Cardiac fibroblast (primary cell): ENCODE data around the gene CTSF.

ENCODE experiments used
- DNase-seq, 2 donors: peaks; one replicate each; pipeline versions ENCODE4 v3.0.0 to v3.0.0-alpha.2; 2010; ENCODE audit warnings: low read depth in 2 of 2
- H3K4me3 ChIP-seq, 2 donors: replicated peaks in 1 of 2; 1 replicate in 1 of 2; 2 replicates in 1 of 2; pipeline ENCODE4 v1.5.1; 2011; ENCODE audit warnings: low read depth in 2 of 2, low read length in 2 of 2, mild to moderate bottlenecking in 2 of 2, moderate library complexity in 1 of 2
- CTCF ChIP-seq: IDR thresholded peaks from one replicate; pipeline ENCODE4 v1.5.1; 2011; ENCODE audit warnings: low read depth, mild to moderate bottlenecking, low read length, inconsistent platforms

CTSF gene

DNA sequence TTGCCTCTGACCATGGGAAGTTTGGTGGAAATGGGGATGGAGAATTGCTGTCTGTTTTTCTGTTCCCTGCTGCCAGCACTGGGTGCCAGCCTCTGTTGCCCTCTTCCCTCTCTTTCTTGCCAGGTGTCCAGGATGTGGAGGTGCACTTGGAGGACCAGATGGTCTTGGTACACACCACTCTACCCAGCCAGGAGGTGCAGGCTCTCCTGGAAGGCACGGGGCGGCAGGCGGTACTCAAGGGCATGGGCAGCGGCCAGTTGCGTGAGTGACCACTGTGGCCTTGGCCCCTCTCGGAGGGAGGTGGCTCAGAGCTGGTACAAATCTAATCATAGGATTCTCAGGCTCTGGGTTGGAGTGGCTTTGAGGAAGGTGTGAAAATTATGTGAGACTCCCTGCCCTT lies 30.6 kb upstream of the CTSF start:
- H3K4me3 ChIP-seq, result no peak overlapping the region
- no peak for TF ChIP-seq CTCF
- no peak for DNase-seq

DNA sequence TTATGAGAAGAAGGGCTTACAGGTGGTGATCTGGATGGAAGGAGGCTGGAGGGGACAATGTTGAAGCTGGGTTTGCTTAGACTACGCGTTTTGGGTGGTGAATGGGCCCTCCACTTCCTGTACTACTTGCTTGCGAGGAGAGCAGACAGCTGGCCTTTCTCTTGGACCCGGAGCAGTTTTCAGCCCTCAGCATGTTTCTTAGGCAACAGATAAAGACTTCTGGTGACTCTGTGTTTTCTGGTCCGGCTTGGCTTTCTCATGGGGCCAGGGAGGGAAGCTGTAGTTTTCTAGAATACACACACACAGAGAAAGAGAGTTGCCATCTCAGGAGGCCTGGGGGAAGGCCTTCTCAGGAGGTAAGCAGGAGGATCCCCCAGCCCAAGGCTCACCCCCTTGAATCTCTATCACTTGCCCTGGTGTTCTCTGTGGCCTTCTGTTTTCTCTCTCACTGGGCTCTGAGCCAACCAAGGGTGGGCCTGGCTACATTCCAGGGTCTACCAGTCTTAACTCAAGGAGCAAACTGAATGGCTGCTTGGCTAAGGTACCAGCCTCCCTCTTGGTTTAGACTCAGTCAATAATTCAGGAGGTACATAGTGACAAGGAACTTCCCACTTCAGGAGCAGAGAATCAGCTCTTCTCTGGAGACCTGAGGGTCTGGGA lies 27.0 kb upstream of the CTSF start:
- H3K4me3 ChIP-seq, result no peak overlapping the region
- peak; percentile 77 to 95 for DNase-seq
- no peak for TF ChIP-seq CTCF

- no peak for TF ChIP-seq CTCF
Measured at GRCh38 chr11:66593650-66594049, 25.2 kb upstream of the CTSF start.

GRCh38 chr11:66593303-66593635 lies 24.9 kb upstream of the CTSF start:
- no peak for TF ChIP-seq CTCF
- DNase-seq, result no peak
- H3K4me3 ChIP-seq, result peak overlapping the region; percentile 72 to 76

More at GRCh38 chr11:66593650-66594049, 25.2 kb upstream of the CTSF start:
- peak overlapping the region; percentile 72 to 76 for H3K4me3 ChIP-seq
- no peak for DNase-seq

DNA sequence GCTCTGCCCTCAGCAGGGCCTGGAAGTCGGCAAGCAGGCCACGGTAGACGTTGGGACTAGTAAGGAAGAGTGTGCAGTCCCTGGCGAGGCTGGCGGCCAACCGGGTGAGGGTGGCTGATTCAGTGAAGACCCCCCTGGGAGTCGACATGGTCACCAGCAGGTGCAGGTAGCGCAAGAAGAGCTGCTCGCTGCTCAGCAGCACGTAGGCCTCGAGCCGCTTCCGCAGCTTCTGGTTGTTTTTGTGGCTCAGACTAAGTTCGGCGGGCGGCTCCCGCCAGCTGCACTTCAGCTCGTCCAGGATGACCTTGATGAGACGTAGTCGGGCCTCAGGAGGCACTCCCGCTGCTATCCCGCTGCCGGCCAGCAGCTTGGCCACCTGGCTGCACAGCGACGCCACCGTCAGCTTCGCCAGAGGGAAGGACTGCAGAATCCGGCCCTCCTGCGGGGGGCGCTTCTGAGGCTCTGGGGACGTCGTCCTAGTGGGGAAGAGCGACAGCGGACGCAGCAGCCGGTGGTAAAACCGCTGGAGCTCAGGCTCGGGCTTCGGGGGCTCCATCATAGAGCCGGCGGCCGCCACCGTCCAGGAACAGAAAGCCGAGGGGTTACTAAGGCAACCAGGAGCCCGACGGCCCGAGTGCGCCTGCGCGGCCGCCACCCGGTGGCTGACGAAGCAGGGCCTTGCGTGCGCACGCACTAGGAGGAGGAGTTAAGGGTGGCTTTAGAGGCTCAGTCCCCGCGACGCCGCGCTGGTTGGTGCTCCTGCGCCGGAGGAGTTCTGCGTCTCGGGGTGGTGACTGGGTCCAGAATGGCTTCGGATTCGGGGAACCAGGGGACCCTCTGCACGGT lies 24.3 kb upstream of the CTSF start, which contains the start of the genes CCDC87 and CCS:
CCDC87 (minus strand) TSS at position 607 of the 846 bp plus-strand sequence; CDS start at position 559, 48 bp downstream.
CCS (plus strand) TSS at position 729 of the 846 bp plus-strand sequence; CDS start at position 806, 77 bp downstream.
- peak; percentile 96 to 97 for DNase-seq
- TF ChIP-seq CTCF, result peak; percentile 75
- peak within 1 kb of the TSS; percentile 72 to 76 for H3K4me3 ChIP-seq

DNA sequence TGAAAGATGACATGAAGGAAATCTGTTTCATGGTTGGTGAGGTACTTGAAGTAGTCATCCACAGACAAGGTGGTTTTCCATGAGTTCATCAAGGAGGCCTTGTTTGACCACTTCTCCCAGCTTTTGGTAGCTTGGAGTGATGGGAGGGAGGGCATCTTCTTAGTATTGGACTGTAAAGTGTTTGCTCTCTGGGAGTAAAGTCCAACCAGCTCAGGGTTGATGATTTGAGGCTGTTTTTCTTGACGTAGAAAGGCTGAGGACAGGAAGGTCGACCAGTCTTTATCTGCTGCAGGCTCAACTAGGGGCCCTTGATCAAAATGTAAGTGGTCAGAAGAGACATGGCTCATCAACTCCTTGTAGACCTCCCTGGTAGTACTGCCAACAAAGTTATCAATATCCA lies 22.8 kb upstream of the CTSF start:
- TF ChIP-seq CTCF, result no peak
- no peak for DNase-seq
- H3K4me3 ChIP-seq, result no peak overlapping the region
